Right atrium auricular region (tissue), 2 donors: ENCODE measurements around the gene NSUN6. TPM values are rescaled to one million over a fixed set of nuclear protein-coding genes. Genes with fewer than 3 reads are reported as not detected.

Experiments
- DNase-seq: peaks from one replicate; pipeline ENCODE4 v3.0.0-alpha.2; 2019; ENCODE audit warnings: low spot score
- H3K27ac ChIP-seq, 2 donors: fragments of 200-600 bp; sonication (generic); 1 replicate in 1 of 2; 2 replicates in 1 of 2; pipeline ENCODE4 v1.5.1; 2016 to 2019
- H3K27me3 ChIP-seq, 2 donors: fragments of 200-600 bp; sonication (generic); one replicate each; pipeline versions ENCODE4 v1.5.1 to v1.6.0; 2017 to 2019
- H3K36me3 ChIP-seq: fragments of 200-600 bp; sonication (generic); one replicate; pipeline ENCODE4 v1.5.1; 2016
- H3K4me1 ChIP-seq, 2 donors: fragments of 200-600 bp; sonication (generic); one replicate each; pipeline versions ENCODE4 v1.5.1 to v1.6.0; 2017 to 2019
- H3K4me3 ChIP-seq, 2 donors: fragments of 200-600 bp; sonication (generic); 1 replicate in 1 of 2; 2 replicates in 1 of 2; pipeline ENCODE4 v1.5.1; 2017 to 2019; ENCODE audit warnings: mild to moderate bottlenecking in 1 of 2, moderate library complexity in 1 of 2
- H3K9me3 ChIP-seq, 2 donors: fragments of 200-600 bp; sonication (generic); one replicate each; pipeline ENCODE4 v1.5.1; 2019
- total RNA-seq, 2 donors: library from RNA; depleted of rRNA; stranded (reverse); fragments of >200 nt; gene quantifications; one replicate each; pipeline ENCODE4 v1.1.0, GENCODE V29; 2016
- TF ChIP-seq, protein P1 (sequence below), 2 donors: fragments of 200-600 bp; sonication (generic); IDR thresholded peaks; one replicate each; pipeline ENCODE4 v1.5.1; 2019; ENCODE audit warnings: antibody characterized with exemption in 2 of 2

NSUN6 gene
- total RNA-seq, 2 donors from 2014 or later = 5.3 to 8.8 TPM

DNA sequence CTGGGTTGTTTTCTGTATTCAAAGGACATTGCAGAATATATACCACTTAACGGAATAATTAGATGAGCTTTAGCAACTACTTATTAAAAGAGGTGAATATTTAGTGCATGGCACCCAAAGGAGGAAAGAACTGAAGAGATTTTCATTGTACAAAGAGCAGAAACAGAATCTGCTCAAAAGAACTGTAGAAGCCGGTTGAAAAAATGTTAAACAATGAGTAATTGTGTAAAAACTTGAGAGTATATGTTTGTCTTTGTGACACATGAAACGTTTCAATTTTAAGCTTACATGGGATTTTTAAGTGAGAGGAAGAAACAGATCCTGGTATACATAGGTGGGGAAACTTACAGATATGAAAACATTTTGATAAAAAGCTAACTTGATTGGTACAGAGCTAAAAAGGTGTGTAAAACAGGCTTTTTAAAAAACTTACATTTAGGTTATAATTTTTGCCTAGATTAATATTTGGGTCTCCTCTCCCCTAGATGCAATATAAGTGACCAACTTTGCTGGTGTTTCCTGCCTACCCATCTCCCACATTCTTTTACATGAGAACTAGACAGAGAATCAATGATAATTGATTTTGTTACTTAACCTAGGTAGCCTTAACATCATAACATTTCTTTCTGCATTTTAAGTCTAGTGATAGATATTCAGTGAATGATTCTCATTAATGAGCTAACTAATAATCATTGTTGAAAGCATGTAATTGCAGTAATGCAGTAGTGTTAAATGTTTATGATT lies 14.6 kb upstream of the NSUN6 start:
- Histone ChIP-seq H3K27ac (no peak overlapping the region), H3K4me1 (peaks cover 0 to 33% of the 10 kb centered on the region in 2 donors), H3K27me3 (no peaks in the 10 kb centered on the region), H3K4me3 (no peak overlapping the region), H3K36me3 (peaks cover 26% of the 10 kb centered on the region), H3K9me3 (no peaks in the 10 kb centered on the region)
- TF ChIP-seq, protein P1, sequence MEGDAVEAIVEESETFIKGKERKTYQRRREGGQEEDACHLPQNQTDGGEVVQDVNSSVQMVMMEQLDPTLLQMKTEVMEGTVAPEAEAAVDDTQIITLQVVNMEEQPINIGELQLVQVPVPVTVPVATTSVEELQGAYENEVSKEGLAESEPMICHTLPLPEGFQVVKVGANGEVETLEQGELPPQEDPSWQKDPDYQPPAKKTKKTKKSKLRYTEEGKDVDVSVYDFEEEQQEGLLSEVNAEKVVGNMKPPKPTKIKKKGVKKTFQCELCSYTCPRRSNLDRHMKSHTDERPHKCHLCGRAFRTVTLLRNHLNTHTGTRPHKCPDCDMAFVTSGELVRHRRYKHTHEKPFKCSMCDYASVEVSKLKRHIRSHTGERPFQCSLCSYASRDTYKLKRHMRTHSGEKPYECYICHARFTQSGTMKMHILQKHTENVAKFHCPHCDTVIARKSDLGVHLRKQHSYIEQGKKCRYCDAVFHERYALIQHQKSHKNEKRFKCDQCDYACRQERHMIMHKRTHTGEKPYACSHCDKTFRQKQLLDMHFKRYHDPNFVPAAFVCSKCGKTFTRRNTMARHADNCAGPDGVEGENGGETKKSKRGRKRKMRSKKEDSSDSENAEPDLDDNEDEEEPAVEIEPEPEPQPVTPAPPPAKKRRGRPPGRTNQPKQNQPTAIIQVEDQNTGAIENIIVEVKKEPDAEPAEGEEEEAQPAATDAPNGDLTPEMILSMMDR (IDR thresholded peaks at IDR 0.05) = no peak
- no peak for DNase-seq

DNA sequence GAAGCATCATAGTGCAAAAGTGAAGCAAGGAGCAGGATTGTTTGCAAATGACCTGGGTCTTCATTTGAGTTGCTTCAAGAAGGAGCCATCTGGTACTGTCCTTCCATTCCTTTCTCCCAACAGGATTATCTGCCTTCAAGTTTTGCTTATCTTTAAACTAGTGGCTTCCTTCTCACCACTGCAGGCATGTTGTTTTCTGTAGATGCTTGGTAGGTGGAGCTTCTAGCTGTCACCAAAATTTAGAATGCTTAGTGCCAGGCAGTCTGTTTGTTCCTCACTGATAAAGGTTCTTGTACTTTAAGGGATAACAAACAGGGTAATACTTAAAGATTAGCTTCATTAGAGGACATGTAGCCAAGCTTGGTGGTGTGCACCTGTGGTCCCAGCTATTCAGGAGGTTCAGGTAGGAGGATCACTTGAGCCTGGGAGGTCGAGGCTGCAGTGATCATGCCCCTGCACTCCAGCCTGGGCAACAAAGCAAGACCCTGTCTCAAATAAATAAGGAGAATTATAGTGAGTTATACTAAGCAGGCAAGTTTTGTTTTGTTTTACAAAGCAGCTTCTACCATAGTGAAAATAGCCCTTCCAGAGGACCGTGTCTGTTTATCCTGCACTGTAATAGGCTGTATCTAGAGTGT lies 13.6 kb upstream of the NSUN6 start:
- DNase-seq = no peak
- TF ChIP-seq, protein P1 (IDR thresholded peaks at IDR 0.05) = no peak
- Histone ChIP-seq H3K27me3 (no peaks in the 10 kb centered on the region), H3K36me3 (peaks cover 17% of the 10 kb centered on the region), H3K4me1 (peaks cover 0 to 42% of the 10 kb centered on the region in 2 donors), H3K9me3 (no peaks in the 10 kb centered on the region), H3K4me3 (no peak overlapping the region), H3K27ac (no peak overlapping the region)

DNA sequence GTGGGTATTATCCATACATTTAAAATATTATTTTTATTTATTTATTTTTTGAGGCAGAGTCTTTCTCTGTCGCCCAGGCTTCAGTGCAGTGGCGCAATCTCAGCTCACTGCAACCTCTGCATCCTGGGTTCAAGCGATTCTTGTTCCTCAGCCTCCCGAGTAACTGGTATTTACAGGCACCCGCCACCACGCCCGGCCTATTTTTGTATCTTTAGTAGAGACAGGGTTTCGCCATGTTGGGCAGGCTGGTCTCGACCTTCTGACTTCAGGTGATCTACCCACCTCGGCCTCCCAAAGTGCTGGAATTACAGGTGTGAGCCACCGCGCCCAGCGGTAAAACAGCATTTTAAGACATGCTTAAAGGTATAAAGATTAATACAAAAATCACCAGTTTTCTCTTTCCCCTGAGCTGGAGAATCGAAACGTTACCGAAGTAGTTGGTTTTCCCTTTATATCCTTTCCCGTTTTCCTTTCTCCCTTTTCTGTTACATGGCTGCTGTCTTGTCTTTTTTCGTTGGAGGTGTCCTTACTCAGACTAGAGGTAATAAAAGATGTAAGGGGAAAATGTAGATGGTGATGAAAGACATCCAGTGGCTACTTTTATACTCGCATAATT lies 9.5 kb upstream of the NSUN6 start:
- Histone ChIP-seq H3K27me3 (no peaks in the 10 kb centered on the region), H3K27ac (peak overlapping the region in 1 of 2 donors; percentile 99), H3K4me3 (peak overlapping the region in 1 of 2 donors; percentile 80), H3K4me1 (peaks cover 0 to 47% of the 10 kb centered on the region in 2 donors), H3K36me3 (no peaks in the 10 kb centered on the region), H3K9me3 (no peaks in the 10 kb centered on the region)
- TF ChIP-seq, protein P1 (IDR thresholded peaks at IDR 0.05) = no peak
- DNase-seq = no peak

DNA sequence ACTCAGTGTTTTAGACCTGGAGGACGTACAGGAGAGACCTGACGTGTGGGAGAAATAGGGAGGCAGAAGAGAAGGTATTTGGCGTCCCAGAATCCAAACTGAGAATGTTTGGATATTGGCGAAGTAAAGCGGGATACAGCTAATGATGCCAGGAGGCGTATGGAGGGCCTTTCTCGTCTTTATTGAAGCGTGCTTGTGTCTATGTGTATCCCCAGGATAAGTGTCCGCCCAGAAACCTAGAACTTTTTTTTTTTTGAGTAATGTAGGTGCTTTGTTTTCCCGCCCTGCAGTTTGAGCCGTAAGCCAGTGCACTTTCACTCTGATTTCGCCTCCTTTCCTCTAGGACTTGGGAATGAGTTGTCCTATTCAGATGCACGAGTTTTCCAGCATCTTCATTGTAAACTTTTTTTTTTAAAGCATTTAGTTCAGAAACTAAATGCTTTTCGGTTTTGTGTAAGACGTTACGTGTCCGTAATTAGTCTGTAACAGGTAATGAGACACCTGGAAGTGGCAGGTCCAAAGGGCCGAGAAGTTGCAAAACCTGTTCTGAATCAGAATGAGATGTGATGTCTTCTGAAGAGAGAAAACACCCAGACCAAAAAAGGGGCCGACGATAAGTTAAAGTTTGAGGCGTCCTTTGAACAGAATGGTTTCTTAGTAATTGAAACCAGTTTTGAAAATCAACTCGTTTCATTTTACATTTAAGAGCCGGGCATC lies 8.6 kb upstream of the NSUN6 start:
- Histone ChIP-seq H3K4me3 (peak overlapping the region; percentile 80 to 87), H3K4me1 (peaks cover 0 to 38% of the 10 kb centered on the region in 2 donors), H3K36me3 (no peaks in the 10 kb centered on the region), H3K9me3 (no peaks in the 10 kb centered on the region), H3K27ac (peak overlapping the region; percentile 99), H3K27me3 (no peaks in the 10 kb centered on the region)
- TF ChIP-seq, protein P1 (IDR thresholded peaks at IDR 0.05) = no peak
- DNase-seq = no peak

DNA sequence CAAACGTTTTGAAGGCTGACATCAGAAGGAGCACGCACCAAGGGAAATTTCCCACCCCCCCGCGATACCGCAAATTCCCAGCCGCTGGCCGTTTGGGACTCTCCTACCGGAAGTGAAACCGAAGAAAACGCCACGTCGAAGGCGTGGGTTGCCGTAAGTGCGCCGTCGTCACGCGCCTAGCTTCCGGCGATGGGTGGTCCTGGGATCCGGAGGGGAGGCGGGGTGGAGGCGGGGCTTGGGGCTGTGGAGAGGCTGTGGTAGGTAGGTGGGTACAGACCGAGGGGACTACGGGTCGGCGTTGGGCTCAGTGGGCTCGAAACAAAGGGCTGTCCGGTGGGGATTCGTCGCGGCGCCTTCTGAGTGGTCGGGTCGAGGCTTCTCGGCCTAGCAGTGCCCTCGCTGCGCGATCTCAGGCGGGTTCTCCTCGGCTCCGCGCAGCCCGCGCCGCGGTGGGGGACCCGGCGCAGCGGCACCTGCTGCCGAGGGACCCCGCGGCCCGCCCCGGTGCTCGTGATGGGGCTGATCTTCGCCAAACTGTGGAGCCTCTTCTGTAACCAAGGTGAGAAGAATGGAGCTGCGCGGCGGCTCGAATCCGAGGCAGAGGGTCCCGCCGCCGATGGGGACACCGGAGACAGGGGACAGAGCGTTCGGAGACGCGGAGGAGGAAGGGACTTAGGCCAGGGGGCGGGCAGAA lies 7.9 kb upstream of the NSUN6 start, which contains the start of gene ARL5B:
ARL5B (plus strand) TSS at position 307 of the 694 bp plus-strand sequence; CDS start at position 514, 207 bp downstream.
- H3K36me3 ChIP-seq = no peaks in the 10 kb centered on the region
- H3K27me3 ChIP-seq = no peaks in the 10 kb centered on the region
- TF ChIP-seq, protein P1 (IDR thresholded peaks at IDR 0.05) = no peak
- H3K4me3 ChIP-seq = peak within 1 kb of the TSS; percentile 80 to 87
- H3K27ac ChIP-seq = peak within 1 kb of the TSS; percentile 99
- no peaks in the 10 kb centered on the region for H3K9me3 ChIP-seq
- DNase-seq = peak; percentile 98
- peaks cover 0 to 33% of the 10 kb centered on the region in 2 donors for H3K4me1 ChIP-seq
